Osteoblast (primary cell): ENCODE data around the gene VAV3. TPM values are rescaled to one million over a fixed set of nuclear protein-coding genes. Genes with fewer than 3 reads are reported as not detected.

Experiments
- DNase-seq: peaks from one replicate; pipeline ENCODE4 v3.0.0; 2011; ENCODE audit warnings: low spot score, mixed read lengths; ENCODE audit not compliant: insufficient read length; ENCODE audit errors: missing footprints
- H2AFZ ChIP-seq: 2 replicates; pipeline ENCODE4 v1.6.0; 2011; ENCODE audit warnings: mild to moderate bottlenecking, low read length
- H3K27ac ChIP-seq: 2 replicates; pipeline ENCODE4 v1.5.1; 2011; ENCODE audit warnings: mild to moderate bottlenecking, low read depth, low read length, moderate library complexity
- H3K27me3 ChIP-seq: 2 replicates; pipeline ENCODE4 v1.6.0; 2012; ENCODE audit warnings: mild to moderate bottlenecking, control low read depth, inconsistent platforms, low read length, moderate library complexity; ENCODE audit not compliant: insufficient read depth
- H3K36me3 ChIP-seq: 2 replicates; pipeline ENCODE4 v1.5.1; 2011; ENCODE audit warnings: mild to moderate bottlenecking, low read length, control low read depth, moderate library complexity; ENCODE audit not compliant: insufficient read depth
- H3K4me1 ChIP-seq: 2 replicates; pipeline ENCODE4 v1.5.1; 2011; ENCODE audit warnings: mild to moderate bottlenecking, low read length, control low read depth, moderate library complexity; ENCODE audit not compliant: insufficient read depth
- H3K4me2 ChIP-seq: 2 replicates; pipeline ENCODE4 v1.6.0; 2011; ENCODE audit warnings: mild to moderate bottlenecking, low read length; ENCODE audit not compliant: insufficient read depth
- H3K4me3 ChIP-seq: fragments of 200-600 bp; sonication (generic); 3 replicates; pipeline ENCODE4 v1.5.1; 2012; ENCODE audit warnings: mild to moderate bottlenecking, low read length, inconsistent platforms; ENCODE audit not compliant: insufficient read depth
- H3K79me2 ChIP-seq: 2 replicates; pipeline ENCODE4 v1.6.0; 2012; ENCODE audit warnings: mild to moderate bottlenecking, low read length, control low read depth, inconsistent platforms; ENCODE audit not compliant: insufficient read depth
- H3K9me3 ChIP-seq: 2 replicates; pipeline ENCODE4 v1.5.1; 2011; ENCODE audit warnings: low read depth, low read length, control low read depth
- H4K20me1 ChIP-seq: 2 replicates; pipeline ENCODE4 v1.6.0; 2012; ENCODE audit warnings: mild to moderate bottlenecking, low read length, control low read depth; ENCODE audit not compliant: insufficient read depth
- CTCF ChIP-seq: IDR thresholded peaks from 2 replicates; pipeline ENCODE4 v1.5.1; 2011; ENCODE audit warnings: mild to moderate bottlenecking, low read depth, low read length, moderate library complexity; ENCODE audit errors: extremely low read depth
- total RNA-seq: library from RNA; depleted of rRNA; stranded (reverse); fragments of >200 nt; gene quantifications from 2 replicates; pipeline ENCODE4 v1.2.3, GENCODE V29; 2012

Gene VAV3
- total RNA-seq, 1 donor = 0.72 TPM

DNA sequence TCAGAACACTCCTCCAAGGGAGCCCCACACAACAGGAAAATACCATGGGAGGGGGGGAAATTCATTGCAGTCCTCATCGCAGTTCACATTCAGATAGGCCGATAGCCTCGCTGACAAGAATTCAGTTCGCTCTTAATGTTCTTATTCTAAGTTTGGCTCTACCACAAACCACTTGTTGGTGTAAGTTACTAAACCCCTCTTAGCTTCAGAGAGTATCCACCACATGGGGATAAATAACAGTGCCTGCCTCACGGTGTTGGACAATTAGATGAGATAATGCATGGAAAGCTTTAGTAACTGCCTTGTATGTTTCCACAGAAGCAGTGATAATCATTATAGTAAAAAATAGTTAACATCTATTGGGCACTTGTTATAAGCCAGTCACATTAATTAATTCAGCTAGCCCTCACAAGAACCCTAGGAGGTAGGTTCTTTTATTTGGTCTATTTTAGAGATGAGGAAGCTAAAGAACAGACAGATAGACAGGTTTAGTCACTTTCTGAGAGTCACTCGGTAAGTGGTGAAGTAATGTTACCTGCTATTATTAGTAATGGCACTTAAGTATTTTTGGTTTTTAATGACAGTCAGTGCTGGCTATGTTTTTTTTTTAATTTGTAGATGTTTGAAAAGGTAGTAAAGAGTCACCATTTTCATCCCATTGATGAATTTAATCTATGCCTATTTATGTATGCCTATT lies 10.1 kb downstream of the VAV3 start:
- Histone ChIP-seq H3K4me3 (no peak overlapping the region), H3K79me2 (no peaks in the 10 kb centered on the region), H4K20me1 (no peaks in the 10 kb centered on the region), H3K27me3 (peaks cover 5% of the 10 kb centered on the region), H3K4me2 (no peak overlapping the region), H3K9me3 (no peaks in the 10 kb centered on the region), H3K36me3 (no peaks in the 10 kb centered on the region), H3K4me1 (no peaks in the 10 kb centered on the region), H2AFZ (no peak overlapping the region), H3K27ac (no peak overlapping the region)
- no peak for TF ChIP-seq CTCF
- DNase-seq = no peak

- H3K4me2 ChIP-seq = no peak overlapping the region
- no peaks in the 10 kb centered on the region for H3K9me3 ChIP-seq
- no peak overlapping the region for H3K27ac ChIP-seq
- no peaks in the 10 kb centered on the region for H3K36me3 ChIP-seq
- H2AFZ ChIP-seq = no peak overlapping the region
- no peaks in the 10 kb centered on the region for H4K20me1 ChIP-seq
- no peaks in the 10 kb centered on the region for H3K4me1 ChIP-seq
- H3K79me2 ChIP-seq = no peaks in the 10 kb centered on the region
- TF ChIP-seq CTCF = no peak
- H3K27me3 ChIP-seq = peaks cover 5% of the 10 kb centered on the region
- DNase-seq = no peak
- H3K4me3 ChIP-seq = no peak overlapping the region
Measured at GRCh38 chr1:107954126-107954525, 10.9 kb downstream of the VAV3 start.

- Histone ChIP-seq H4K20me1 (no peaks in the 10 kb centered on the region), H2AFZ (no peak overlapping the region), H3K9me3 (no peaks in the 10 kb centered on the region), H3K79me2 (no peaks in the 10 kb centered on the region), H3K27me3 (peaks cover 5% of the 10 kb centered on the region), H3K36me3 (no peaks in the 10 kb centered on the region), H3K27ac (no peak overlapping the region), H3K4me3 (no peak overlapping the region), H3K4me1 (no peaks in the 10 kb centered on the region), H3K4me2 (no peak overlapping the region)
- no peak for DNase-seq
- no peak for TF ChIP-seq CTCF
Measured at GRCh38 chr1:107953556-107953955, 11.4 kb downstream of the VAV3 start.

DNA sequence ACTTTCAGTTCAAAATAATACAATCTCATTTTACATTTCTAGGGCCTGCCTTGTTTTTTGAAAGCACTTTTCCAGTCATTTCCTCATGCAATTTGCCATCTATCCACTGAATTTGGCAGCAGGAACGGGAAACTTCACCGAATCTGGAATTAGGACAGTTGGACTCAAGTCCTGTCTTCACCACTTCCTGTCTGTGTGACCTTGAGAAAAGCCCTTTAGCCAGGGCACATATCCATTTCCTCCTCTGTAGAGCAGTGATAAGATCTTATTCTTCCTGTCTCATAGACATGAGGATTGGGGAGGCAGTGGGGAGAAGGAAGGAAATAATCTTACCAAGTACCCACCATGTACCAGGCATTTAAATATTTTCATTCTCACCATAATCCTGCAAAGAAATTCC lies 12.0 kb downstream of the VAV3 start:
- no peak overlapping the region for H2AFZ ChIP-seq
- DNase-seq = no peak
- no peaks in the 10 kb centered on the region for H3K9me3 ChIP-seq
- H3K4me3 ChIP-seq = no peak overlapping the region
- H3K27ac ChIP-seq = no peak overlapping the region
- H4K20me1 ChIP-seq = no peaks in the 10 kb centered on the region
- no peaks in the 10 kb centered on the region for H3K36me3 ChIP-seq
- no peaks in the 10 kb centered on the region for H3K79me2 ChIP-seq
- no peak overlapping the region for H3K4me2 ChIP-seq
- TF ChIP-seq CTCF = no peak
- peaks cover 5% of the 10 kb centered on the region for H3K27me3 ChIP-seq
- H3K4me1 ChIP-seq = no peaks in the 10 kb centered on the region
